ENCODE measurements around the gene HYI. TPM values are rescaled to one million over a fixed set of nuclear protein-coding genes. Genes with fewer than 3 reads are reported as not detected.
"Not testable (repeated sequence)": the region's sequence is repeated elsewhere in the genome, so short reads cannot be mapped to it uniquely, and the experiment has no call there.

Gene HYI
- polyA plus RNA-seq, 1 donor, result 18.3 TPM

GRCh38 chr1:43464681-43465504 lies 11.2 kb upstream of the HYI start:
- DNase-seq (ENCODE audit: low read depth), result no peak

DNA sequence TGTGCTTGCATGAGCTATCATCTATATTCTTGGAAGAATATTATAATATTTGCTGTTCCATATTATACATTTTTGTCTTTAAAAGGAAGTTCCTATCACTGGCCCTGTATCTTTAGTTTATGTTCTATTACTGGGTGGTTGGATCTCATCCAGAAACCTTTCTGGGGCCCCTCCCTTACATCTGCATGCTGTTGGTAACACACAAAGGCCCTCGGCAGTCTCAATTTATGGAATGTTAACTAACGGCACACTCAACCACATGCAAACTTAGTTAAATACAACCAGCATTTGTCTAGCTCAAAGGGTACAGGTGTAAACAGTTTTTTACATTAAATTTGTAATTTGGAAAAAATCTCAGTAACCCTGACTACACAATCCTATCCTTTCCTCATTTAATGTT lies 9.7 kb upstream of the HYI start:
- no peak for DNase-seq (ENCODE audit: low read depth)

- DNase-seq (ENCODE audit: low read depth), result no peak
Observed at GRCh38 chr1:43460988-43461693, 7.4 kb upstream of the HYI start.

- not testable (repeated sequence) for DNase-seq (ENCODE audit: low read depth)
Observed at GRCh38 chr1:43458379-43458778, 4.6 kb upstream of the HYI start.

DNA sequence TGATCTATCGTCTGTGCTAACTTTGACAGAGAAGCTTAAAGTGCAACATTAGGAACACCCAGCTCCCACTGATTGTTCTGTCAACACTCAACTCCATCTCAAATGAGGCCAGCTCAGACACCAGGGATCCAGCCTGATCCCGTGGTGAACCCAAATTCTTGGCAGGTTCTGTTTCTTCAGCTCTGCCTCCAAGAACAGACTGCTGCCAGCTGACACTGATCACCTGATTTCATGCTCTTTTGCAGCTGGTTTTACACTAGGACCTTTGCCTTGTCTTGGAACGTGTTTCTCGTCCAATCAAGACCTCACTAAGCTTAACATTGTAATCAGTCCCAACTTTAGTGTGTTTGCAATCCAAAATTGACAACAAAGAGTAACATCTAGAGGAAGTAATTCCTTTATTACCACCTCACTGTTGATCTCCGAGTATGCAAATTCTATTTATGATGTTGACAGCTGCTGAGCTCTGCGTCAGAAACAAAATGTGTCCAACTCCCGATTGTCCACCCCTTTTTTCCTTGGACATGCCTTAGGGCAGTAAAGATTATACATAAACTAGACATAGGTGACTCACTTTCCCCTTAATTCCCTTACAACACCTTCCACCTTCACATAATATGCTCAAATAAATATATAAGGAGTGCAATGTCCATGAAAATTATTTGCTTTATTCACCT lies 1.6 kb upstream of the HYI start:
- no peak for DNase-seq (ENCODE audit: low read depth)

- no peak for DNase-seq (ENCODE audit: low read depth)
Observed at GRCh38 chr1:43454270-43455011, 710 bp upstream of the HYI start.

DNA sequence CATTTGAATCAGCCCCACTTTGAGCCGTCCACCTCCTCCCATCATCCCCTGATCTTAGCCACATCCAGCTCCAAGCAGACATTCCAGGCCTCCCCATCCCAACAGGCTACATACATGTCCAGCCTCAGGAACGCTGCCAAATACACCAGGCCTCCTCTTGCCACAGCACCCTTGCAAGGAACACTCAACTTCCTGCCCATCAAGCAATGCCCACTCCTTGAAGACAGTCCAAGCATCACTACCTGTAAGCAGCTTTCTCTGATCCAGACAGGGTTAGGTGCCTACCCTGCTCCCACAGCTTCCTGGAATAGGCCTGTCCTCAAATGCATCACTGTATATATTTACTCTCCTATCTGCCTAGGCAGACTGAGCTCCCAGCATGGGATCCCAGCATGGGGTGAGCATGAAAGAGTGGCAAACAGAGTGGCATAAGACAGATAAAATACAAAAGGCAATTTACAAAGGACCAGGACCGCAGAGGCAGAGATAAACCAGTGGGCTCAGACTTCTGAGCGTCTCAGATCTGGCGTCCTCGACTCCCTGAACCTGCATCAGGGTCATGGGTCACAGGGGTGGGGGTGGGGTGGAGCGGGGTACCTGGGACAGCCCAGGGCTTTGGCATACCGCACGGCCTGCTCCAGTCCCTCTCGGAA lies 816 bp downstream of the HYI start:
- no peak for DNase-seq (ENCODE audit: low read depth)

- DNase-seq (ENCODE audit: low read depth), result no peak
Observed at GRCh38 chr1:43451701-43452532, 1.8 kb downstream of the HYI start.

- no peak for DNase-seq (ENCODE audit: low read depth)
Observed at GRCh38 chr1:43451157-43451591, 2.6 kb downstream of the HYI start.

GRCh38 chr1:43450251-43450941 lies 3.3 kb downstream of the HYI start:
- no peak for DNase-seq (ENCODE audit: low read depth)

DNA sequence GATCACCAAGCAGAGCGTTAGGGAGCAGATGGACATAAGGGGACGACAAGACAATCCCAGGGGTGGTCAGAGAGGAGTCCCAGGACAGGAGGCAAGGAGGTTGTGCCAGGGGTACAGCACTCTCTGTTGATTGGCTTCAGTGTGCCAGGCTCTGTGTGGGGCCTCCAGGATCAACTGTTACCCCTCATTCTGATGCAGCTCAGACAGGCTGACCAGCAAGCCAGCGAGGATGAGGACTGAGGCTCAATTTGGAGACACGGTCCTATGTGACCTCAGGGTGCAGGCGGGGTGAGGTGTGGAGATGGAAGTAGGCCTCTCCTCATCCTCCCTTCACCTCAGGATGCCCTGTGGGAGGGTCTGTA lies 4.0 kb downstream of the HYI start:
- no peak for DNase-seq (ENCODE audit: low read depth)

DNA sequence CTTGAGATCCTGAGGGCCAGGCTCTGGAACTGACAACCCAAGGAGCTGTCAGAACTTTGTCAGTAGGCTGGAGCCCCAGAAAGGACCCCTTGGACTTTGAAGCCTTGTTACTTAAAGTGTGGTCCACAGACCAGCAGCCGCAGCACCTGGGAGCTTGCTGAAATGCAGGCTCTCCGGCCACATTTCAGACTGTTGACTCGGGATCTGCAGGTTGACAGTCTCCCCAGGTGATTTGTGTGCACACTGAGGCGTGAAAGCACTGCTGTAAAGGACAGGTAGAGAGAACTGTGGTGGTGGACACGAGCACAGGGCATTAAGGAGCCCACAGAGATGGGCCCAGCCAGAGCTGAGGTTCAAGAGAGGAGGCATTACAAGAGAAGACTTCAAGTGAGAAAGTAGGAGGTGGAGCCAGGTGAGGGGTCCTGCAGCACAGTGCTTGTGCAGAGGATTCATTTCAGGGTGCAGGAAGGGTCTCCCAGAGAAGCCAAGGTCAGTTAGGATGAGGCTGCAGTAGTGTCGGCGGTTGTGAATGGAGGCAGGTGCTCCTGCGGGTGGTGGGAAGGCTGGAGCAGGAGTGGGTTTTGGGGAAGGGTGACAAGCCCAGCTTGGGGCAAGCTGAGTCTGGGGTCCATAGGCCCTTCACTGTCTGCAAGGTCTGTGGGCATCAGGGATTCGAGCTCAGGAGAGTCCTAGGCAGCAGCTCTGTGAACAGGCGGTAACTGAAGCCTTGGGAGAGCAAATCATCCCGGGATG lies 4.6 kb downstream of the HYI start:
- DNase-seq (ENCODE audit: low read depth), result no peak

GRCh38 chr1:43447891-43448708 lies 5.6 kb downstream of the HYI start:
- DNase-seq (ENCODE audit: low read depth), result no peak

- DNase-seq (ENCODE audit: low read depth), result no peak
Observed at GRCh38 chr1:43446881-43447835, 6.6 kb downstream of the HYI start.

GRCh38 chr1:43446388-43446740 lies 7.4 kb downstream of the HYI start:
- no peak for DNase-seq (ENCODE audit: low read depth)

DNA sequence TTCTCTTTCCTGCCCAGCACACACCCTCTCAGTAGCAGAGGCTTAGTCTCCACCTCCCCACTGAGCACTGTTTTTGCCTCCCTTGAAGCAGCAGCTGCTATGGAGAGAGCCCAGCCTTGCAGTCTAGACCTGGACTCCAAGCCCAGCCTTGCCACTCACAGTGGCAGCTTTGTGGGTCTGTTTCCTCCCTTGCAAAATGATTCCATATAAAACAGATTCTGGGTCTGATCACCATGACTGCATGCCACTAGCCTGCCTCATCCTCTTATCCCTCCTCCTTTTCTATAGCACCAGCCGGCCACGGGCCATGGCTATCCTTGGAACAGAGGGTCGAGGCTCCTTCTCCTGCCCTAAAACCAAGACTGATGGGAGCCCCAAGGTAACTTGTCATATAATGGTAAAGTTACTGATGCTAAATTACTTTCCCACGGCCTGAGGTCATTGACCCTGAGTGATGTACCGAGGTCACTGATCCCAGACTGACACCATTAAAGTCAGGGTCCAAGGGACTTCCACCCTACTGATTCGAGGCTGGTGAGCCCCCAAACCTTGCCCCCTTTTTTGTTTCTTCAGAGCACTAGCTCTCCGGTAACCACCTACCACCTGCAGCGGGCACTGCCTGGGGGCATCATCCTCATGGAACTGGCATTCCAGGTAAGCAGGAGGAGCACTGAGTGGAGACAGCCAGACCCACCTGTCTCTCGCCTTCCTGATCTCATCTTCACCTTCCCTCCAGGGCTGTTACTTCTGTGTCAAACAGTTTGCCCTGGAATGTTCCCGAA lies 7.9 kb downstream of the HYI start:
- no peak for DNase-seq (ENCODE audit: low read depth)

Data from forelimb muscle (tissue), 1 donor.